Endothelial cell (in vitro differentiated cells): Measurements from ENCODE around the gene CADM1. TPM values are rescaled to one million over a fixed set of nuclear protein-coding genes. Genes with fewer than 3 reads are reported as not detected.
A peak's percentile ranks its signal among the peaks of the same experiment; 100 is the strongest.

Experiments used
- DNase-seq: peaks from one replicate; pipeline ENCODE4 v3.0.0; 2021; ENCODE audit warnings: low spot score
- H3K27ac Mint-ChIP-seq: one replicate; pipeline ENCODE4 v1.8.0; 2021; ENCODE audit warnings: mixed read lengths, inconsistent platforms; ENCODE audit not compliant: unreplicated experiment
- H3K27me3 Mint-ChIP-seq: one replicate; pipeline ENCODE4 v1.8.0; 2021; ENCODE audit warnings: mild to moderate bottlenecking, moderate library complexity, mixed read lengths, inconsistent platforms; ENCODE audit not compliant: unreplicated experiment
- H3K36me3 Mint-ChIP-seq: one replicate; pipeline ENCODE4 v1.8.0; 2021; ENCODE audit warnings: mild to moderate bottlenecking, low read depth, mixed read lengths, inconsistent platforms; ENCODE audit not compliant: unreplicated experiment
- H3K4me1 Mint-ChIP-seq: one replicate; pipeline ENCODE4 v1.8.0; 2021; ENCODE audit warnings: mild to moderate bottlenecking, mixed read lengths, inconsistent platforms; ENCODE audit not compliant: unreplicated experiment
- H3K4me3 Mint-ChIP-seq: one replicate; pipeline ENCODE4 v1.8.0; 2021; ENCODE audit warnings: mild to moderate bottlenecking, mixed read lengths, inconsistent platforms; ENCODE audit not compliant: unreplicated experiment
- H3K9me3 Mint-ChIP-seq: one replicate; pipeline ENCODE4 v1.8.0; 2021; ENCODE audit warnings: mixed read lengths, inconsistent platforms; ENCODE audit not compliant: unreplicated experiment
- CTCF ChIP-seq: fragments of 200-600 bp; sonication (generic); IDR thresholded peaks from one replicate; pipeline ENCODE4 v1.5.0; 2021; ENCODE audit warnings: antibody characterized with exemption; ENCODE audit not compliant: unreplicated experiment
- total RNA-seq: library from RNA; stranded (reverse); fragmentation: NEBNext Ultra II Directional; extraction: Animal tissue kit (Norgen Biotek cat#: 25700); gene quantifications from one replicate; pipeline ENCODE4 v1.2.1, GENCODE V29; 2021; ENCODE audit not compliant: unreplicated experiment

The CADM1 gene
- total RNA-seq, 1 donor from 2014 or later = 65.5 TPM

GRCh38 chr11:115298300-115299012 is 205.8 kb downstream of the CADM1 start:
- Mint-ChIP-seq H3K27me3 (peaks cover 1% of the 10 kb centered on the region), H3K27ac (no peak overlapping the region), H3K9me3 (no peaks in the 10 kb centered on the region), H3K4me1 (peaks cover 4% of the 10 kb centered on the region), H3K36me3 (no peaks in the 10 kb centered on the region), H3K4me3 (no peak overlapping the region)
- no peak for TF ChIP-seq CTCF
- DNase-seq = no peak

- Mint-ChIP-seq H3K4me1 (peaks cover 4% of the 10 kb centered on the region), H3K4me3 (no peak overlapping the region), H3K27me3 (peaks cover 1% of the 10 kb centered on the region), H3K27ac (no peak overlapping the region), H3K9me3 (no peaks in the 10 kb centered on the region), H3K36me3 (no peaks in the 10 kb centered on the region)
- no peak for DNase-seq
- no peak for TF ChIP-seq CTCF
These were observed 206.9 kb downstream of the CADM1 start for GRCh38 chr11:115297330-115297729.

- H3K27me3 Mint-ChIP-seq = peaks cover 8% of the 10 kb centered on the region
- H3K4me3 Mint-ChIP-seq = no peak overlapping the region
- peaks cover 50% of the 10 kb centered on the region for H3K4me1 Mint-ChIP-seq
- no peak for TF ChIP-seq CTCF
- DNase-seq = no peak
- no peaks in the 10 kb centered on the region for H3K9me3 Mint-ChIP-seq
- H3K27ac Mint-ChIP-seq = peak overlapping the region; percentile 97
- H3K36me3 Mint-ChIP-seq = no peaks in the 10 kb centered on the region
These were observed 212.9 kb downstream of the CADM1 start for GRCh38 chr11:115291325-115291724.

GRCh38 chr11:115290893-115291292 is 213.3 kb downstream of the CADM1 start:
- no peaks in the 10 kb centered on the region for H3K36me3 Mint-ChIP-seq
- no peaks in the 10 kb centered on the region for H3K9me3 Mint-ChIP-seq
- peak overlapping the region; percentile 97 for H3K27ac Mint-ChIP-seq
- DNase-seq = peak; percentile 18
- H3K27me3 Mint-ChIP-seq = peaks cover 8% of the 10 kb centered on the region
- peaks cover 53% of the 10 kb centered on the region for H3K4me1 Mint-ChIP-seq
- no peak overlapping the region for H3K4me3 Mint-ChIP-seq
- TF ChIP-seq CTCF = no peak

GRCh38 chr11:115290479-115290878 is 213.7 kb downstream of the CADM1 start:
- Mint-ChIP-seq H3K9me3 (no peaks in the 10 kb centered on the region), H3K27ac (peak overlapping the region; percentile 97), H3K36me3 (no peaks in the 10 kb centered on the region), H3K4me1 (peaks cover 53% of the 10 kb centered on the region), H3K4me3 (peak overlapping the region; percentile 78), H3K27me3 (peaks cover 8% of the 10 kb centered on the region)
- no peak for DNase-seq
- TF ChIP-seq CTCF = no peak
